NCI-H748 (cell line): Measurements from ENCODE around the gene MOV10L1.
"Not testable (repeated sequence)": the region's sequence is repeated elsewhere in the genome, so short reads cannot be mapped to it uniquely, and the experiment has no call there.

Experiments
- DNase-seq: peaks from one replicate; lab custom pipeline; 2025; ENCODE audit not compliant: unreplicated experiment; lab: John Stamatoyannopoulos, UW

MOV10L1 gene

GRCh38 chr22:50199829-50200460 is 110.1 kb downstream of the MOV10L1 start:
- DNase-seq = peak; percentile 53

DNA sequence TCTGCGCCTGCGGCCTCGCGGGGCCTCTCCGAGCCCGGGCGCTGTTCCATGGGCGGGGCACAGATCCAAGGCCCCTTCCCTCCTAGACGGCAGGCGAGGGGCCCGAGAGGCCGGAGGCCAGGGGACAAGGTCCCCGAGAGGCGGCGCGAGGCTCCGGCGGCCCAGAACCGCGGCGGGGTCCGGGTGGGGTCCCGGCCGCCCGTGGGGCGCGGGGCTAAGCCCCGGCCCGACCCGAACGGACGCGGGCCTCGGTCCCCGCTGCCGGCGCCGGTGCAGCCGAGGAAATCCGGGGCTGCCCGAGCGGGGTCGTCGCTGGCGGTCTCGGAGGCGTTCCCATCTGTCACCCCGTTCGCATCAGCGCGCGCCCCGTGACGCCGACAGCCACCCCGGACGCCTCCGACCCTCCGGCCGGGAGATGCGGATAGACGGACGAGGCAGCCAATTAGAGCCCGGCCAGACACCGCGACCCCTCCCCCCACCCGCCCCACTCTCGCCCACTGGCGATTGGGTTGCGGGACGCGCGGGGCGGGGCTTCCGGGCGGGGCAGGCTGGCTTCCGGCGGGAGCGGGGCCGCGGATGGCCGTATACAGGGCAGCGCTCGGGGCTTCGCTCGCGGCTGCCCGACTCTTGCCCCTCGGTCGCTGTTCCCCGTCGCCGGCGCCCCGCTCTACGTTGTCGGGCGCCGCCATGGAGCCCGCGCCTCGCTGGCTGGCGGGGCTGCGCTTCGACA is 110.8 kb downstream of the MOV10L1 start, which contains the start of gene SELENOO:
SELENOO (plus strand) TSS at position 551 of the 730 bp plus-strand sequence; CDS start at position 577, 26 bp downstream.
- DNase-seq = peak; percentile 89

GRCh38 chr22:50201191-50202129 is 111.7 kb downstream of the MOV10L1 start:
- DNase-seq = peak; percentile 63

DNA sequence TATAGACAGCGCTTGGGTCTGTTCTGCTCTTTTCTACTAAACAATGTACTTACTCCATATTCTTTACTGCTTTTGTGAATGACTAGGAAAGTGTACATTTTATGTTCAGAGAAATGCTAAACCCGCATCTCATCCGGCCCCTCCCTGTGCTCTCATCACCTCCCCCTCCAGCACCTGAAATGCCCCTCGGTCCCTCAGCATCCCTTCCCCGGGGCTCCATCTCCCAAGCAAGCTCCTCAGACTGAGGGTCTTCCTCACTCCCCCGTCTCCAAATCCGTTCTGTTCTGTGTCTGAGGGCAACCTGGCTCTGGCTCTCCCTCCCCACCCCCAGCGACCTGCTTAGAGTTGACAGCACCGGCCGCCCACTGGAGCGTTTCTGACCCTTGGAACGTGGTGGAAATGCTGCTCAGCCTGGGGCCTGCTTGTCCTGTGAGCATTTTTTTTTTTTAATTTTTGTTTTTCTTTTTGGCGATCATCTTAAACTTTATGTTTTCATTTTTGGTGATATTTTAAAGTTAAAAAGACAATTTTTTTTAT is 112.4 kb downstream of the MOV10L1 start:
- peak; percentile 49 for DNase-seq

DNA sequence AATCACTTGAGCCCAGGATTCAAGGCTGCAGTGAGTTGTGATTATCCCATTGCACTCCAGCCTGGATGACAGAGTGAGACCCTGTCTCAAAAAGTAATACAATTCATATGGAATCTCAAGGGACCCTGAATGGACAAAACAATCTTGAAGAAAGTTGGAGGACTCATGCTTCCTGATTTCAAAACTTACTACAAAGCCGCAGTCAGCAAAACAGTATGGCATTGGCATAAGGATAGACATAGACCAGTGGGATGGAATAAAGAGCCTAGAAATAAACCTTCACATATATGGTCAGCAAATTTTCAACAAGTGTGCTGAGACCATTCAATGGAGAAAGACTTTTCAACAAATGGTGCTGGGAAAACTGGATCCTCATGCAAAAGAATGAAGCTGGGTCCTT is 113.5 kb downstream of the MOV10L1 start:
- DNase-seq = no peak

GRCh38 chr22:50204571-50204970 is 114.8 kb downstream of the MOV10L1 start:
- no peak for DNase-seq

DNA sequence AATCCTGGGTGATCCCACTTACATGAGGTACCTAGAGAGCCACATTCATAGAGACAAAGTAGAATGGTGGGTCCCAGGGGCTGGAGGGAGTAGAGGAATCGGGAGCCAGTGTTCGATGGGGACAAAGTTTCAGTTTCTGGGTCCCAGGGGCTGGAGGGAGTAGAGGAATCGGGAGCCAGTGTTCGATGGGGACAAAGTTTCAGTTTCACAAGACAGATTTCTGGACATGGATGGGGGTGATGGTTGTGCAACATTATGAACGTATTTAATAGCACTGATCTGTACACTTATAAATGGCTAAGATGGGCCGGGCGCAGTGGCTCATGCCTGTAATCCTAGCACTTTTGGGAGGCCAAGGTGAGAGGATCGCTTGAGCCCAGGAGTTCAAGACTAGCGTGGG is 115.2 kb downstream of the MOV10L1 start:
- DNase-seq = not testable (repeated sequence)

DNA sequence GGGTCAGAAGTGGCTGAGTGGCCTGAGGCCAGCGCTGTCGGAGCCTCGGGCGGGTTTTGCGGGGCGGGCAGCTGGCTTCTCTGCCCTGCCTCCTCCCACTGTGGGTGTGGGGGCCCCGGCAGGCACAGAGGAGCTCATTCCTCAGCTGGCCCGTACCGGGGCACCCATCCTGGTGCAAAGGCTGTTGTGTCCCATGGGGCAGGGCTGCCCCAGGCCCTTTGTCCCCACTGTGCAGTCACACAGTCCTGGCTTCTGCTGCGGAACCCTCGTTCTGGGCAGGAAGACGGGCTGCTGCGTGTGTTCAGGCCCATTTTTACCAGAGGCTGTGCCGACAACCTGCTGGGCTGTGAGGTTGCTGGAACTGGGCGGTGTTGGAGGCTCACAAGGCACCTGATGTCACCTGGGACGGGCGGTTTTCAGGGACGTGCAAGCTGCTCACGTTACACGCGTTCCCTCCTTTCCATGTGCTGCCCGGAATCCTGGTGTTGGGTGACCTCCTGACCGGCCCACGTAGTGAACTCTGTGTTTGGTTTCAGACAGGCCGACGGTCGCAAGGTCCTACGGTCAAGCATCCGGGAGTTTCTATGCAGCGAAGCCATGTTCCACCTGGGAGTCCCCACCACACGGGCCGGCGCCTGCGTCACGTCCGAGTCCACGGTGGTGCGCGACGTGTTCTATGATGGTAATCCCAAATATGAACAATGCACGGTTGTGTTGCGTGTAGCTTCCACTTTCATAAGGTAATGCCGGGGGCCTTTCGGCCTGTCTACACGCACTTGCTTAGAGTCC is 116.2 kb downstream of the MOV10L1 start:
- DNase-seq = no peak

GRCh38 chr22:50206599-50206998 is 116.8 kb downstream of the MOV10L1 start:
- no peak for DNase-seq

GRCh38 chr22:50207383-50208140 is 117.8 kb downstream of the MOV10L1 start:
- DNase-seq = no peak

DNA sequence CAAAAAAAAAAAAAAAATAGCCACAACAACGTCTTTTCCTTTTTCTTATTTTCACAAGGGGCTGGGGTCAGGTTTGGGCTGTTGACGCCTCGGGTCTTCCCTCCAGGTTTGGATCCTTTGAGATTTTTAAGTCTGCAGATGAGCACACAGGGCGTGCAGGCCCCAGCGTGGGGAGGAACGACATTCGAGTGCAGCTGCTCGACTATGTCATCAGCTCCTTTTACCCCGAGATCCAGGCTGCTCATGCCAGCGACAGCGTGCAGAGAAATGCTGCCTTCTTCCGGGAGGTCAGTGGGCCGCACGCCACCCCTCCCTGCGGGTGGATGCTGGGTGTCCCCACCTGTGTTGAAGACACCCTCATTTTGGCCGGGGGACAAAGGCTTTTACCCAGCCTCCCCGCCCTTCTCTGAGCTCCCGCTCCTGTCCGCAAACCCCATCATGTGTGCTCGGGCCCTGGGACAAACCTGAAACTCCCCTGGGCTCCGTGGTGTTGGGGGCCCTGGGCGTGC is 118.7 kb downstream of the MOV10L1 start:
- no peak for DNase-seq

- DNase-seq = no peak
Measured at GRCh38 chr22:50208939-50209892, 119.4 kb downstream of the MOV10L1 start.

DNA sequence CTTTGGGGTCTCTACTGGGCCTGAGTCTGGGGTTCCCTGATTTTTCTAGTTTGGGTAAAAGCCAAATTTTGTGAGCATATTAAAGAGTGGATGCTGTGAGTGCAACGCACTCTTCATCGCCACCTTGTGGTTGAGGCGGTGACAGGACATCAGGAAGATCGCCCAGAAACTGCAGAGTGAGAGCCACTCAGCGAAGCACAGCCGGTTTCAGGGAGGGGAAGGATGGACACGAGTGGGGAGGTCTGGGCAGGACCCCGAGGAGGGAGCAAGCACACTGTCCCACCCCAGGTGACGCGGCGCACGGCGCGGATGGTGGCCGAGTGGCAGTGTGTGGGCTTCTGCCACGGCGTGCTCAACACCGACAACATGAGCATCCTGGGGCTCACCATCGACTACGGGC is 120.1 kb downstream of the MOV10L1 start:
- DNase-seq = peak; percentile 51

GRCh38 chr22:50210378-50211139 is 120.8 kb downstream of the MOV10L1 start:
- DNase-seq = no peak

- no peak for DNase-seq
Measured at GRCh38 chr22:50211147-50211546, 121.3 kb downstream of the MOV10L1 start.
